Heart left ventricle (tissue), 16 donors: ENCODE data around the gene DPP8. TPM values are rescaled to one million over a fixed set of nuclear protein-coding genes. Genes with fewer than 3 reads are reported as not detected.

ENCODE experiments used
- ATAC-seq, 4 donors: fragments of 200-7000 bp; cut with Tn5 transposase; one replicate each; pipeline ENCODE4 v1.9.1; 2020 to 2022; ENCODE audit warnings: moderate library complexity in 4 of 4, mild to moderate bottlenecking in 3 of 4, moderate number of reproducible peaks in 1 of 4
- DNase-seq, 5 donors: peaks; one replicate each; pipeline ENCODE4 v3.0.0-alpha.2; 2020
- H3K27ac ChIP-seq, 12 donors: fragments of 200-600 bp; sonication (generic) in 4 of 12; one replicate each; pipeline versions ENCODE4 v1.5.0 to v1.8.0; 2016 to 2022; ENCODE audit warnings: mild to moderate bottlenecking in 2 of 12
- H3K27me3 ChIP-seq, 9 donors: fragments of 200-600 bp; sonication (generic) in 2 of 9; one replicate each; pipeline versions ENCODE4 v1.5.1 to v1.8.0; 2016 to 2022; ENCODE audit warnings: mild to moderate bottlenecking in 3 of 9
- H3K36me3 ChIP-seq, 9 donors: fragments of 200-600 bp; sonication (generic) in 2 of 9; one replicate each; pipeline versions ENCODE4 v1.5.0 to v1.8.0; 2018 to 2022; ENCODE audit warnings: mild to moderate bottlenecking in 2 of 9
- H3K4me1 ChIP-seq, 12 donors: fragments of 200-600 bp; sonication (generic) in 4 of 12; one replicate each; pipeline versions ENCODE4 v1.5.0 to v1.8.0; 2016 to 2022; ENCODE audit warnings: mild to moderate bottlenecking in 3 of 12
- H3K4me3 ChIP-seq, 12 donors: fragments of 200-600 bp; sonication (generic) in 4 of 12; one replicate each; pipeline versions ENCODE4 v1.5.0 to v1.8.0; 2017 to 2022; ENCODE audit warnings: mild to moderate bottlenecking in 9 of 12, moderate library complexity in 4 of 12
- H3K9me3 ChIP-seq, 12 donors: fragments of 200-600 bp; sonication (generic) in 4 of 12; one replicate each; pipeline versions ENCODE4 v1.5.0 to v1.8.0; 2016 to 2022; ENCODE audit warnings: mild to moderate bottlenecking in 1 of 12
- CTCF ChIP-seq, 12 donors: fragments of 200-600 bp; sonication (generic) in 4 of 12; IDR thresholded peaks; one replicate each; pipeline versions ENCODE4 v1.5.0 to v1.8.0; 2018 to 2022; ENCODE audit warnings: antibody characterized with exemption in 12 of 12, mild to moderate bottlenecking in 5 of 12
- POLR2A ChIP-seq, 2 donors: fragments of 450-650 bp; IDR thresholded peaks; one replicate each; pipeline ENCODE4 v1.6.1; 2017; ENCODE audit warnings: antibody characterized with exemption in 2 of 2, mild to moderate bottlenecking in 2 of 2, moderate library complexity in 2 of 2
- WGBS, 4 donors: extraction: QIAGEN DNeasy Blood & Tissue Kit in 2 of 4; methylation state at CpG; one replicate each; pipeline versions ENCODE4 v1.1.5 to v1.1.7; 2013 to 2018; 5-methylcytosine and 5-hydroxymethylcytosine counted together
- intact Hi-C, 10 donors: fragments of 100-400 bp; cut with DNase I; formaldehyde crosslinking; loops; one replicate each; pipeline versions ENCODE4 v1.11.1 to v1.14.2; 2022
- polyA plus RNA-seq, 2 donors: library from polyadenylated mRNA; stranded (reverse); fragments of 200-250 nt; gene quantifications; one replicate each; pipeline ENCODE4 v1.2.3, GENCODE V29; 2013
- total RNA-seq, 9 donors: library from RNA; depleted of rRNA in 2 of 9; stranded (reverse); fragments of >200 nt in 2 of 9; fragmentation: NEBNext Ultra II Directional in 3 of 9; extraction: Animal tissue kit (Norgen Biotek cat#: 25700) in 3 of 9; gene quantifications; one replicate each; pipeline versions ENCODE4 v1.1.0 to v1.2.4, GENCODE V29; 2016 to 2023
- donor health status: ischemic (EF 13 %, LVEDD 7.1; RV severe dilation, severe dysfunction).
- donor health status: healthy with polysubstance abuse.
- donor health status: DM: no; HTN: yes; CAD: no.
- donor health status: DM: no; HTN: no; CAD: no.
- donor health status: ischemic (EF 25% LVEDD 6.9; RV normal size, moderate dysfunction).
- donor health status: ischemic (EF 25% LVEDD 5.7; RV mildly dilated, moderate dysfunction).
- donor health status: healthy.
- donor health status: DM: yes; HTN: yes; CAD: no.
- donor health status: ischemic (EF 35%, LVEDD 5.7; RV mildly dilated, moderate dysfunction).
- donor health status: nonischemic (EF 11% LVEDD 7.7; RV severe dilation, severe dysfunction).
- donor health status: DM: yes; HTN: yes; CAD: no.
- donor health status: PGD.
- donor health status: ischemic (EF 29% LVEDD 5.4; RV normal size, mild dysfunction).
- donor health status: nonischemic (EF 23%, LVEDD 6.1; RV moderate dilation, normal function).

DPP8 gene
- total and polyA plus RNA-seq, 11 donors, result 10.0 to 44.5 (median 39.2) TPM

- no peak for TF ChIP-seq POLR2A (IDR thresholded peaks at IDR 0.05)
- no peak for TF ChIP-seq CTCF (IDR thresholded peaks at IDR 0.05)
- Histone ChIP-seq H3K4me3 (no peak overlapping the region), H3K9me3 (no peaks in the 10 kb centered on the region), H3K4me1 (no peaks in the 10 kb centered on the region), H3K27ac (no peak overlapping the region), H3K27me3 (no peaks in the 10 kb centered on the region), H3K36me3 (peaks cover 0 to 100% (median 94%) of the 10 kb centered on the region in 9 donors)
- no peak for ATAC-seq
- DNase-seq, result no peak
- intact Hi-C loops, result no loop called here
Observed at GRCh38 chr15:65450556-65450955, 66.9 kb downstream of the DPP8 start.

GRCh38 chr15:65447145-65447544, 70.3 kb downstream of the DPP8 start:
- no peaks in the 10 kb centered on the region for H3K4me1 ChIP-seq
- ATAC-seq (no peak), DNase-seq (no peak)
- no peak overlapping the region for H3K27ac ChIP-seq
- TF ChIP-seq CTCF (IDR thresholded peaks at IDR 0.05), result no peak
- no peak for TF ChIP-seq POLR2A (IDR thresholded peaks at IDR 0.05)
- H3K9me3 ChIP-seq, result no peaks in the 10 kb centered on the region
- WGBS, 4 donors, result 92 to 98% (median 94%) methylated on average over 2 of the region's 2 CpGs
- no peaks in the 10 kb centered on the region for H3K27me3 ChIP-seq
- intact Hi-C loops, result no loop called here
- H3K36me3 ChIP-seq, result peaks cover 0 to 99% (median 83%) of the 10 kb centered on the region in 9 donors
- H3K4me3 ChIP-seq, result no peak overlapping the region

- TF ChIP-seq CTCF (IDR thresholded peaks at IDR 0.05) (no peak), POLR2A (IDR thresholded peaks at IDR 0.05) (no peak)
- intact Hi-C loops, result no loop called here
- H3K36me3 ChIP-seq, result no peaks in the 10 kb centered on the region
Observed at GRCh38 chr15:65434201-65434600, 83.3 kb downstream of the DPP8 start.

GRCh38 chr15:65431731-65432130, 85.8 kb downstream of the DPP8 start:
- Histone ChIP-seq H3K27ac (no peak overlapping the region), H3K4me1 (no peaks in the 10 kb centered on the region), H3K36me3 (no peaks in the 10 kb centered on the region), H3K4me3 (no peak overlapping the region), H3K9me3 (no peaks in the 10 kb centered on the region), H3K27me3 (no peaks in the 10 kb centered on the region)
- ATAC-seq, result no peak
- TF ChIP-seq POLR2A (IDR thresholded peaks at IDR 0.05) (no peak), CTCF (IDR thresholded peaks at IDR 0.05) (no peak)
- no peak for DNase-seq
- intact Hi-C loops, result no loop called here

More at GRCh38 chr15:65434201-65434600, 83.3 kb downstream of the DPP8 start:
- H3K4me3 ChIP-seq, result no peak overlapping the region
- H3K27me3 ChIP-seq, result no peaks in the 10 kb centered on the region
- 67 to 77% (median 74%) methylated on average over 9 to 11 of the region's 11 CpGs for WGBS, 4 donors
- no peaks in the 10 kb centered on the region for H3K9me3 ChIP-seq
- no peak for ATAC-seq
- H3K4me1 ChIP-seq, result no peaks in the 10 kb centered on the region
- H3K27ac ChIP-seq, result no peak overlapping the region
- no peak for DNase-seq
